ENCODE measurements around the gene SLC25A1. TPM values are rescaled to one million over a fixed set of nuclear protein-coding genes. Genes with fewer than 3 reads are reported as not detected.
"Not testable (repeated sequence)": the region's sequence is repeated elsewhere in the genome, so short reads cannot be mapped to it uniquely, and the experiment has no call there.

SLC25A1 gene
- polyA plus RNA-seq, 3 donors: 68.2 to 77.7 (median 70.7) TPM

- DNase-seq (ENCODE audit: low read depth in 3 of 3, low spot score in 2 of 3): no peak
Measured at GRCh38 chr22:19207401-19207808, 28.9 kb upstream of the SLC25A1 start.

- DNase-seq (ENCODE audit: low read depth in 3 of 3, low spot score in 2 of 3): no peak
Measured at GRCh38 chr22:19206287-19206686, 27.8 kb upstream of the SLC25A1 start.

- no peak for DNase-seq (ENCODE audit: low read depth in 3 of 3, low spot score in 2 of 3)
Measured at GRCh38 chr22:19204640-19205039, 26.1 kb upstream of the SLC25A1 start.

- DNase-seq (ENCODE audit: low read depth in 3 of 3, low spot score in 2 of 3): no peak
Measured at GRCh38 chr22:19203834-19204233, 25.3 kb upstream of the SLC25A1 start.

GRCh38 chr22:19202799-19203186 is 24.3 kb upstream of the SLC25A1 start:
- DNase-seq (ENCODE audit: low read depth in 3 of 3, low spot score in 2 of 3): not testable (repeated sequence)

- DNase-seq (ENCODE audit: low read depth in 3 of 3, low spot score in 2 of 3): no peak
Measured at GRCh38 chr22:19201869-19202798, 23.6 kb upstream of the SLC25A1 start.

- no peak for DNase-seq (ENCODE audit: low read depth in 3 of 3, low spot score in 2 of 3)
Measured at GRCh38 chr22:19201130-19201868, 22.8 kb upstream of the SLC25A1 start.

GRCh38 chr22:19199479-19199878 is 20.9 kb upstream of the SLC25A1 start:
- no peak for DNase-seq (ENCODE audit: low read depth in 3 of 3, low spot score in 2 of 3)

- DNase-seq (ENCODE audit: low read depth in 3 of 3, low spot score in 2 of 3): no peak
Measured at GRCh38 chr22:19197997-19198865, 19.7 kb upstream of the SLC25A1 start.

GRCh38 chr22:19196841-19197612 is 18.5 kb upstream of the SLC25A1 start:
- no peak for DNase-seq (ENCODE audit: low read depth in 3 of 3, low spot score in 2 of 3)

- no peak for DNase-seq (ENCODE audit: low read depth in 3 of 3, low spot score in 2 of 3)
Measured at GRCh38 chr22:19195796-19196731, 17.5 kb upstream of the SLC25A1 start.

GRCh38 chr22:19194766-19195536 is 16.4 kb upstream of the SLC25A1 start:
- no peak for DNase-seq (ENCODE audit: low read depth in 3 of 3, low spot score in 2 of 3)

- no peak for DNase-seq (ENCODE audit: low read depth in 3 of 3, low spot score in 2 of 3)
Measured at GRCh38 chr22:19193879-19194278, 15.3 kb upstream of the SLC25A1 start.

GRCh38 chr22:19187716-19188563 is 9.4 kb upstream of the SLC25A1 start:
- DNase-seq (ENCODE audit: low read depth in 3 of 3, low spot score in 2 of 3): no peak

- no peak for DNase-seq (ENCODE audit: low read depth in 3 of 3, low spot score in 2 of 3)
Measured at GRCh38 chr22:19184276-19184997, 5.9 kb upstream of the SLC25A1 start.

GRCh38 chr22:19183216-19183615 is 4.7 kb upstream of the SLC25A1 start:
- no peak for DNase-seq (ENCODE audit: low read depth in 3 of 3, low spot score in 2 of 3)
